ENCODE results near the gene SIAH1. TPM values are rescaled to one million over a fixed set of nuclear protein-coding genes. Genes with fewer than 3 reads are reported as not detected.

SIAH1 gene
- polyA plus RNA-seq, 2 of the 4 experiments (the other 2 are of a cell fraction): 13.3 to 28.5 TPM

- TF ChIP-seq PBX3 (IDR thresholded peaks at IDR 0.05) (no peak), ATOH8 (CRISPR knock-in tag; IDR thresholded peaks at IDR 0.05; ENCODE audit: low read depth) (no peak), EHMT2 (IDR thresholded peaks at IDR 0.05; ENCODE audit: low read depth) (no peak), E2F6 (IDR thresholded peaks at IDR 0.05; ENCODE audit: borderline replicate concordance, low read depth) (no peak), POLR2A (IDR thresholded peaks at IDR 0.05; ENCODE audit: low read length) (no peak), JUNB (IDR thresholded peaks at IDR 0.05) (no peak)
These were observed 15.0 kb downstream of the SIAH1 start (continued) for GRCh38 chr16:48370229-48370628.

- no peak for DNase-seq (ENCODE audit: low read depth in 1 of 2, low spot score in 1 of 2)
- H3K4me3 ChIP-seq: no peak overlapping the region
- POLR2A ChIA-PET: interaction anchor here (1.9 kb wide), 1 partner anchor 15 kb away, joined by 7 read pairs; the partner anchor contains the start of gene SIAH1
- H3K9me3 ChIP-seq: no peaks in the 10 kb centered on the region
- CTCF ChIA-PET: interaction anchor here (1.4 to 1.5 kb wide), 2 partner anchors 15 to 156 kb away, joined by 4 to 6 read pairs; no protein-coding TSS in a partner anchor
- ATAC-seq: no peak
- peaks cover 79% of the 10 kb centered on the region for H3K4me1 ChIP-seq
- no peak for FAIRE-seq
- 92% methylated on average over 1 of the region's 1 CpG for WGBS (ENCODE audit: missing lambda C conversion rate)
- no peak overlapping the region; a peak in 1 of 6 replicates for H3K27ac ChIP-seq
- no peak for TF ChIP-seq RCOR1 (IDR thresholded peaks at IDR 0.05; ENCODE audit: low read depth, low read length)
- TF ChIP-seq MAZ (IDR thresholded peaks at IDR 0.05; ENCODE audit: borderline replicate concordance, low read depth, low read length): no peak
- TF ChIP-seq CTCF (IDR thresholded peaks at IDR 0.05): no peak
- peak overlapping the region; percentile 0; the same call in 1 of the 3 replicates for H3K4me2 ChIP-seq
These were observed 15.4 kb downstream of the SIAH1 start for GRCh38 chr16:48369765-48370164.

- POLR2A ChIA-PET: interaction anchor here (0.5 to 3.5 kb wide), 2 partner anchors 17 to 265 kb away, joined by 4 to 55 read pairs; partner anchors contain the start of gene SIAH1
- H3K9me3 ChIP-seq: no peaks in the 10 kb centered on the region
- TF ChIP-seq MAFK (IDR thresholded peaks at IDR 0.05; ENCODE audit: partially characterized antibody) (peak; percentile 97), NPAS2 (CRISPR knock-in tag; IDR thresholded peaks at IDR 0.05; ENCODE audit: borderline replicate concordance) (no peak)
- H3K4me3 ChIP-seq: no peak overlapping the region
- FAIRE-seq: no peak
- 73% methylated on average over 2 of the region's 2 CpGs for WGBS (ENCODE audit: missing lambda C conversion rate)
- H3K27ac ChIP-seq: peak overlapping the region; percentile 90 to 92
- ATAC-seq: no peak
- CTCF ChIA-PET: interaction anchor here (0.7 to 3.5 kb wide), 5 partner anchors 13 to 243 kb away, joined by 3 to 12 read pairs (median 4); partner anchors contain the start of gene N4BP1
- peaks cover 62% of the 10 kb centered on the region for H3K4me1 ChIP-seq
- no peak for DNase-seq (ENCODE audit: low read depth in 1 of 2, low spot score in 1 of 2)
- H3K4me2 ChIP-seq: peak overlapping the region; percentile 83
These were observed 17.7 kb downstream of the SIAH1 start for GRCh38 chr16:48367441-48368049.

GRCh38 chr16:48366165-48367093 lies 18.8 kb downstream of the SIAH1 start:
- WGBS (ENCODE audit: missing lambda C conversion rate): 10% methylated on average over 21 of the region's 21 CpGs
- POLR2A ChIA-PET: interaction anchor here (0.5 to 3.5 kb wide), 10 partner anchors 10 to 257 kb away, joined by 3 to 55 read pairs (median 5); partner anchors contain the start of gene SIAH1
- no peak for FAIRE-seq
- TF ChIP-seq HMGXB4 (CRISPR knock-in tag; IDR thresholded peaks at IDR 0.05; ENCODE audit: borderline replicate concordance) (no peak), NPAS2 (CRISPR knock-in tag; IDR thresholded peaks at IDR 0.05; ENCODE audit: borderline replicate concordance) (no peak), PHF8 (IDR thresholded peaks at IDR 0.05; ENCODE audit: borderline replicate concordance, low read depth) (0 out of 2 replicates have a peak, but pooled peaks have one; percentile 40), EP300 (IDR thresholded peaks at IDR 0.05) (peak in 1 of 2 experiments; percentile 16; a peak in 1 of 5 replicates), CEBPB (IDR thresholded peaks at IDR 0.05) (peak; percentile 79 to 89), CHD4 (IDR thresholded peaks at IDR 0.05; ENCODE audit: borderline replicate concordance) (no peak), RCOR1 (IDR thresholded peaks at IDR 0.05; ENCODE audit: low read depth, low read length) (no peak), FOSL2 (IDR thresholded peaks at IDR 0.05) (no peak), FOSL2 (CRISPR knock-in tag; IDR thresholded peaks at IDR 0.05) (peak; percentile 16; the same call in 1 of the 2 replicates), POLR2A (IDR thresholded peaks at IDR 0.05; ENCODE audit: low read length) (no peak), NFE2L2 (conservative IDR thresholded peaks at IDR 0.05; ENCODE audit: low read length) (no peak), E2F6 (IDR thresholded peaks at IDR 0.05; ENCODE audit: borderline replicate concordance, low read depth) (no peak)

More at GRCh38 chr16:48366165-48367093, 18.8 kb downstream of the SIAH1 start:
- DNase-seq (ENCODE audit: low read depth in 1 of 2, low spot score in 1 of 2): peak; percentile 69 to 88
- H3K4me3 ChIP-seq: peak overlapping the region; percentile 53
- H3K27ac ChIP-seq: peak overlapping the region; percentile 90 to 92
- ATAC-seq: peak; percentile 74 to 86
- CTCF ChIA-PET: interaction anchor here (0.6 to 3.8 kb wide), 11 partner anchors 11 to 264 kb away, joined by 3 to 17 read pairs (median 4); partner anchors contain the start of genes N4BP1 and SIAH1
- H3K9me3 ChIP-seq: no peaks in the 10 kb centered on the region
- peaks cover 53% of the 10 kb centered on the region for H3K4me1 ChIP-seq
- peak overlapping the region; percentile 83 for H3K4me2 ChIP-seq

Data from A549 (cell line).